ENCODE measurements around the gene TMBIM4.
"Not testable (repeated sequence)": the region's sequence is repeated elsewhere in the genome, so short reads cannot be mapped to it uniquely, and the experiment has no call there.

Gene TMBIM4

GRCh38 chr12:66190519-66191370, 20.9 kb upstream of the TMBIM4 start:
- TF ChIP-seq ZNF274 (IDR thresholded peaks at IDR 0.05; ENCODE audit: low read depth, low read length), result no peak
- peak overlapping the region; percentile 42 for H3K4me3 ChIP-seq (ENCODE audit: low read length)

- no peak for TF ChIP-seq ZNF274 (IDR thresholded peaks at IDR 0.05; ENCODE audit: low read depth, low read length)
- peak overlapping the region; percentile 81 for H3K4me3 ChIP-seq (ENCODE audit: low read length)
Observed at GRCh38 chr12:66189889-66190288, 20.1 kb upstream of the TMBIM4 start.

GRCh38 chr12:66189486-66189843, 19.7 kb upstream of the TMBIM4 start:
- TF ChIP-seq ZNF274 (IDR thresholded peaks at IDR 0.05; ENCODE audit: low read depth, low read length), result no peak
- H3K4me3 ChIP-seq (ENCODE audit: low read length), result peak overlapping the region; percentile 81

- peak within 1 kb of the TSS; percentile 81 for H3K4me3 ChIP-seq (ENCODE audit: low read length)
Observed at GRCh38 chr12:66188584-66189485, 19.0 kb upstream of the TMBIM4 start, which contains the start of gene IRAK3. TSS of gene IRAK3 (plus strand) at chr12:66189214. CDS start at chr12:66189300, 86 bp downstream.

GRCh38 chr12:66187821-66188220, 18.0 kb upstream of the TMBIM4 start:
- TF ChIP-seq ZNF274 (IDR thresholded peaks at IDR 0.05; ENCODE audit: low read depth, low read length), result no peak
- H3K4me3 ChIP-seq (ENCODE audit: low read length), result no peak overlapping the region

More at GRCh38 chr12:66188584-66189485, 19.0 kb upstream of the TMBIM4 start, which contains the start of gene IRAK3:
- TF ChIP-seq ZNF274 (IDR thresholded peaks at IDR 0.05; ENCODE audit: low read depth, low read length), result no peak

DNA sequence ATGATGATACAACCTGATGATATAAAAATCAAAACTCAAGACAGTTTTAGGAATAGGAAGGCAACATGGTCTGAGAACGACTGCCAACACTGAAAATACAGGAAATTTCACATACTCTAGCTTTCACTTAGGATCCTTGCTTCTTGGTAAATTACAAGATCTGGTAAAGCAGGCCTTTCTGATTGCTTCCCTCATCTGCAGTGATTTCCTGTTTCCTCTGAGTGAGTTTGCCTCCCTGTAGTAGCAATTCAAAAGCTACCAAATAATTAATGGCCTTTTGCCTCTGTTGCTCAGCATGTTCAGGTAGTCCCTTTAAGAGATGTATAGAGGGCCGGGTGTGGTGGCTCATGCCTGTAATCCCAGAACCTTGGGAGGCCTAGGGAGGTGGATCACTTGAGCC, 17.2 kb upstream of the TMBIM4 start:
- no peak for TF ChIP-seq ZNF274 (IDR thresholded peaks at IDR 0.05; ENCODE audit: low read depth, low read length)
- H3K4me3 ChIP-seq (ENCODE audit: low read length), result no peak overlapping the region

DNA sequence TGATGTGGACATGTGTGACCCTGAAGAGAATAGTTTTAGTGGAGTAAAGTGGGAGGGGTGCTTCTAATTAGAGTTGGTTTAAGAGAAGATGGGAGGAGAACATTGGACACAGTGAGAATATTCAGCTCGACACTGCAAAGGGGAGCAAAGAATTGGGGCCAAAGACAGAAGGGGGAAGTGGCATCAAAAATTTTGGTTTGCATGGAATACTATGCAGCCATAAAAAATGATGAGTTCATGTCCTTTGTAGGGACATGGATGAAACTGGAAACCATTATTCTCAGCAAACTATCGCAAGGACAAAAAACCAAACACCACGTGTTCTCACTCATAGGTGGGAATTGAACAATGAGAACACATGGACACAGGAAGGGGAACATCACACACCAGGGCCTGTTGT, 15.0 kb upstream of the TMBIM4 start:
- H3K4me3 ChIP-seq (ENCODE audit: low read length), result not testable (repeated sequence)

- TF ChIP-seq ZNF274 (IDR thresholded peaks at IDR 0.05; ENCODE audit: low read depth, low read length), result no peak
- H3K4me3 ChIP-seq (ENCODE audit: low read length), result no peak overlapping the region
Observed at GRCh38 chr12:66182956-66183355, 13.2 kb upstream of the TMBIM4 start.

DNA sequence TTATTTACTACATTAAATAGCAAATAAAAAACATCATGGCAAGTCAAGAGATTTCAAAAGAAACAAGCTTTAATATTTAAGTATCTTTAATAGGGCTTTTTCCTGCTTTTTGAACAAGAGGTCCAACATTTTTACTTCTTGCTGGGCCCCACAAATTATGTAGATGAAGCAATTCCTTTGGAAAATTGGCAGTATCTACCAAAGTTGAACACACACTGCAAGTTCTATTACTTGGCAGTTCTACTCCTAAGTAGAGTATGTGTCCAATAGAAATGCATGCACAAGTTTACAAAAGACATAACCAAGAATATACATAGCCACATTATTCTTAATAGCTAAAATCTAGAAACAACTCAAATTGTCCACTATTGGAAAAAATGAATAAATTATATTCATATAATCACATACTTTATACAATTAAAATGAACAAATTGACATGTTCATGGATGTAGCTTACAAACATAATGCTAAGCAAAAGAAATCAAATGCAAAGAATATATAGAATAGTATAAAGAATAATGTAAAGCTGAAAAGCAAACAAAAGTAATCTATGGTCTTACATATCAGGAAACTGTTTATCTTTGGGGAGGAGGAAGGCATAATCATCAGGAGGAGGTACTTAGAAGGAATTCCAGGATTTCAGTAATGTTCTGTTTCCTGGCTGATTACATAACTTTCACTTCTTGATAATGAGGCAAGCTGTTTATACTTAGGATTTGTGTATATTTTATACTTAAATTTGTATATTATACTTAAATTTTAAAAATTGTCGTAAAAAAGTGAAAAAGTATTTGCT, 6.5 kb upstream of the TMBIM4 start:
- TF ChIP-seq ZNF274 (IDR thresholded peaks at IDR 0.05; ENCODE audit: low read depth, low read length), result no peak

GRCh38 chr12:66174391-66175325, 4.9 kb upstream of the TMBIM4 start:
- not testable (repeated sequence) for H3K4me3 ChIP-seq (ENCODE audit: low read length)

More for the DNA sequence above, 6.5 kb upstream of the TMBIM4 start:
- H3K4me3 ChIP-seq (ENCODE audit: low read length), result no peak overlapping the region

DNA sequence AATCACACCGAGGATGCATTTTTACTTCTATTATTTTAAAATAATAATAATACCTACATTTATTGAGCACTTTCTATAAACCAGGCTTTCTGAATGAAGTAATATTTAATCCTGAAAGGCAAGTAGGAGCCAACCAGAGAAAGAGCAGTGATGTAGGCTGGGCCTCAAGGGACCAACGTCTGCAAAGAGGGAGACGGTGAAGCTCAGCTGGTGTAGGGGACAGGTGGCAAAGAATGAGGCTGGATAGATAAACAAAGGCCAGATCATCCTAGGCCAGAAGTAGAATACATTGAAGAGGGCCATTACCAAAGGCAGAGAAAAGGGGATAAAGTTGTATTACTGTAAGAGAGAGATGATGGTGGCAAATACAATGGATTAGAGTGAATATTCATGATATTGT, 810 bp upstream of the TMBIM4 start:
- H3K4me3 ChIP-seq (ENCODE audit: low read length), result peak overlapping the region; percentile 94
- no peak for TF ChIP-seq ZNF274 (IDR thresholded peaks at IDR 0.05; ENCODE audit: low read depth, low read length)

- H3K4me3 ChIP-seq (ENCODE audit: low read length), result peak overlapping the region; percentile 94
- TF ChIP-seq ZNF274 (IDR thresholded peaks at IDR 0.05; ENCODE audit: low read depth, low read length), result no peak
Observed at GRCh38 chr12:66168410-66168809, 1.4 kb downstream of the TMBIM4 start.

DNA sequence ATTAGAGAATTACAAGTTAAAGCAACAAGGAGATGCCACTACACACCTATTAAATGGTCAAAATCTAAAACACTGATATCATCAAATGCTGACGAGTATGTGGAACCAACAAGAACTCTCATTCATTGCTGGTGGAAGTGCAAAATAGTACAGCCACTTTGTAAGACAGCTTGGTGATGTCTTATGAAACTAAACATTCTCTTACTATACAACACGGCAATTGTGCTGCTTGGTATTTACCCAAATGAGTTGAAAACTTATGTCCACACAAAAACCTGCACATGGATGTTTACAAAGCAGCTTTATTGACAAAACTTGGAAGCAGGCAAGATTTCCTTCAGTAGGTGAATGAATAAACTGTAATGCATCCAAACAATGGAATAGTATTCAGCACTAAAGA, 3.2 kb downstream of the TMBIM4 start:
- no peak overlapping the region for H3K4me3 ChIP-seq (ENCODE audit: low read length)
- no peak for TF ChIP-seq ZNF274 (IDR thresholded peaks at IDR 0.05; ENCODE audit: low read depth, low read length)
